ENCODE measurements around the gene ERCC6L2.

- no peak for TF ChIP-seq ZC3H10 (CRISPR knock-in tag; IDR thresholded peaks at IDR 0.05)
- TF ChIP-seq PPARA (CRISPR knock-in tag; IDR thresholded peaks at IDR 0.05; ENCODE audit: borderline replicate concordance): no peak
- no peak for TF ChIP-seq ZFP3 (CRISPR knock-in tag; IDR thresholded peaks at IDR 0.05)
- no peak for TF ChIP-seq RARB (CRISPR knock-in tag; IDR thresholded peaks at IDR 0.05)
- TF ChIP-seq TSHZ2 (CRISPR knock-in tag; IDR thresholded peaks at IDR 0.05): no peak
- no peak for TF ChIP-seq ZFP30 (CRISPR knock-in tag; IDR thresholded peaks at IDR 0.05)
- TF ChIP-seq ZNF565 (CRISPR knock-in tag; conservative IDR thresholded peaks at IDR 0.05; ENCODE audit: low read depth): no peak
- no peak for TF ChIP-seq ZNF70 (CRISPR knock-in tag; IDR thresholded peaks at IDR 0.05)
- no peak for TF ChIP-seq CSRNP3 (CRISPR knock-in tag; IDR thresholded peaks at IDR 0.05)
- TF ChIP-seq SNAI2 (CRISPR knock-in tag; IDR thresholded peaks at IDR 0.05): no peak
- no peak for TF ChIP-seq PATZ1 (CRISPR knock-in tag; IDR thresholded peaks at IDR 0.05; ENCODE audit: borderline replicate concordance)
- no peak for TF ChIP-seq CREB5 (CRISPR knock-in tag; IDR thresholded peaks at IDR 0.05; ENCODE audit: low read depth)
Measured at GRCh38 chr9:95874303-95874988, 1.0 kb upstream of the ERCC6L2 start.
